Measurements from ENCODE around the gene ADCY2.

Gene ADCY2

DNA sequence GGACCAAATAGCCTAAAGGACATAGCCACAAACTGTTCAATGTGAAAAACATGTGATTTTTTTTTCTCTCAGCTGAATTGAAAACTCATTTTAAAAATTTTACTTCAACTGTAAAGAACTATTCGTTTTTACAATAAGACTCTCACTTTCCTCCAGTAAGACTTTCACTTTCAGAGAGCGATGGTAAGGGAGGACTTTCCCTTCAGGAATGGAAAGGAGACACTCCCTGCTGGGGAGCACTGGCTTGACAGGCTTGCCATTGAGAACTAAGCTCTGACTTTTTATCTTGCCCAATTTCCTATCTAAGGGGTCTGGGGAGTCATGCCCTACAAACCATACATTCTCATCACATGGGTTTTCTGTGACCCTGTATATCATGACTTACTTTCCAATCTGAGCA, 268.3 kb downstream of the ADCY2 start:
- DNase-seq (ENCODE audit: low read depth), result no peak

DNA sequence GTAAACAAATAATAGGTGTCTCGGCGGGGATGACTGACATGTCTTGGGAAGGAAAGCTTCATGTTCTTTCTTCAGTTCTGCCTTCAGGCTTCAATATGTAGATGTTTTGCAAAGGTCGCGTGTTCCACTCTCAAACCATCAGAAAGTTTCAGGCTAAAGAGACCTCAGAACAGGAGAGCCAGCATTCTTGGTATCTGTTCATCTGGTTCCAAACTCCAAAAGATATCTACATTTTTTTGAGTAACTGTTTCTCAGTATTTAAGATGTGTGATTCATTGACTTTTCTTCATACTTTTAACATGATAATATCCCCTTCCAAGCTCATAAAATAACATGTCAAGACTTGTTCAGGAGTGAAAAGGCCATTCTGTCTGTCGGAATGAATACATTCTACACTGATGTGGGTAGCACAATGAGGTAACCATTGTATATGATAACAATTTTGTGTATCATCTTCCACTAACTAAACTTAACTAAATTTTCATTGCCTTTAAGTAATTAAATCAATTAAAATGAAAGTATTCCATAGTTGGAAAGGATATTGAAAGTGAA, 271.4 kb downstream of the ADCY2 start:
- DNase-seq (ENCODE audit: low read depth), result no peak

DNA sequence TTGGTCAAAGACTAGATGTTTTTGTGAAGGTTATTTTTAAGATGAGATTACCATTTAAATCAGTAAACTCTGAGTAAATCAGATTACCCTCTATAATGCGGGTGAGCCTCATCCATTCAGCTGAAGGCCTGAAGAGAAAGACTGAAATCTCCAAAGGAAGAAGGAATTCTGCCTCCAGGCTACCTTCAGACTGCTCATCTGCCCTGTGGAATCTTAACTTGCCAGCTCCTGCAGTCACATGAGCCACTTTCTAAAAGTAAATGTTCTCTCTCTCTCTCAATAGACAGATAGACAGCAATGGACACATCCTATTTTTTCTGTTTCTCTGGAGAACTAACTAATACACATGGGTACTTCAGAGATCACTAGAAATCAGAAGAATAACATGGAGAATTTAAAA, 272.2 kb downstream of the ADCY2 start:
- DNase-seq (ENCODE audit: low read depth), result no peak

DNA sequence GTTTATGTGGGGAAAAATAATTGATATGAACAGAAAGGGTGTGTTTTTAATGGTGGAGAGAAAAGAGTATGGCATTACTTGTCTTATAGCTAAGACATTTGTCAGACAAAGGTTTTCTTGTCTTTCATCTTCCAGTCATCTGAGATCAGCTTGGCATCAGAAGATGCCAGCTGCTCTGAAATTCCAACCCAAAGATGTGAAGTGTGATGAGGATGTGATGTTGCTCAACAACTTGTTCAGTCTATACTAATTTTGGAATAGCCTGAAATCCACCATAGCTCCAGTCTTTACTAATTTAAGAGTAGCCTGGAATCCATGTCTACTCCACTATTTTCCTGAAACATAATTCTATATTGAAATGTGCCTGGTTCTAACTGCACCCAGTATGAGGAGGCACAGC, 272.7 kb downstream of the ADCY2 start:
- no peak for DNase-seq (ENCODE audit: low read depth)

DNA sequence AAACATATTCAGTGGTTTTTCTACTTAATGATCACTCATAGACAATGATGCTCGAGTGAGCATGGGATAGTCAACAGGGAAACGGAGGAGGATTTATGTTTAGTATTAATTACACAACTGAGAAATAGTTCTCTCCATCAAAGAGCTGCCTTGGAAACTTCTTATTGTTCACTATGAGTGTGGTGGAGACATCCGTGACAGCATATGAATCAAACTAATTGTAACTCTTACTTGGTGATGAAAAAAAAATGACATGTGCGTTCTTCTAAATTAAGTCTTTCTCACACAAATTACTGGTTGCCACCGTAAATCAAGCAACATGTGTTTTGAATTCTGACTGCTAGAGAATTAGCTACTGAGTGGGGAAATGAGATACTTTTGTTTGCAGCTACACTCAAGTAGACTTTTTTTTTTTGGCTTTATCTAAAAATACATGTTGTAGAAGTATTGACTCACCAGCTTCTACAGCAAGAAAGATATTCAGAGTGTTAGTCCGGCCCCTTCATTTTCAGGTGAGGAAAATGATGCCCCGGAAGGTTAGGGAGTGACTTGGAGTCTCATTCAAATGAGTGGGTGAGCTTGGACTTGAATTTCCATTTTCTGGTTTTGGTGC, 275.5 kb downstream of the ADCY2 start:
- DNase-seq (ENCODE audit: low read depth), result no peak

DNA sequence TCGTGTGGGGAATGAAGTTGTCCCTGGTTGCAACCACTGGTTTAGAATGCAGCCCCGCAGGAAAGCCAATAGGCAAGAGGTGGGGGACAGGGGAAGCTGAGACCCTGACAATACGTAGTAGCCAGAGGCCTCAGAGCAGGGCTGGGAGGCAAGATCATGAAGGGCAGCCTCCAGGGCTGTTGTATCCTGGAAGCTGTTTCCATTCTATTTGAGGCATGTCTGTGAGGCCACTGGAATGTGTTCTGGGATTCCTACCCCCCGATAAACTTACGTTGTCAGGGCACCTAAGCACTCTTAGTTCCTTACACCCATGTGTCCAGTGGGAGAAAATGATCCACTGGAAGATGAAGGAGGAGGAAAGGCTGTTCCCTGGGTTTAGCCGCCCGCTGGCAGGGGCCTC, 277.7 kb downstream of the ADCY2 start:
- no peak for DNase-seq (ENCODE audit: low read depth)

DNA sequence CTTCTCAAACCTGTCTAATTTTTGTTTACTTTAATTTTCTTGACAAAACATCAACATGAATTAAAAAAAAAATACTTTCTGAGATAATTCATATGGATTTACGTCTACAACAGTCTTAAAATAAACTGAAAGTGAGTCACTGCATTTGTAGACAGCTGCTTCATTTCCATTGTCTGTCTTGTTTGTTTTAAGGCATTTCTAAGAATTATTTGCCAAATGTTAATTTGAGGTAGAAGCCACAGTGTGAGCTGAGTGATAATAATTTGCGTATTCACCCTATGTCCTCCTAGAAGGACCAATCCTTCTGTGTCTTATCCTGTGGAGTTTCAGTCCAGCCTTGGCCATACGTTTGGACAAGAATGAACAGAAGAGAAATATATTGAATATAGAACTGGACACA, 280.5 kb downstream of the ADCY2 start:
- no peak for DNase-seq (ENCODE audit: low read depth)

DNA sequence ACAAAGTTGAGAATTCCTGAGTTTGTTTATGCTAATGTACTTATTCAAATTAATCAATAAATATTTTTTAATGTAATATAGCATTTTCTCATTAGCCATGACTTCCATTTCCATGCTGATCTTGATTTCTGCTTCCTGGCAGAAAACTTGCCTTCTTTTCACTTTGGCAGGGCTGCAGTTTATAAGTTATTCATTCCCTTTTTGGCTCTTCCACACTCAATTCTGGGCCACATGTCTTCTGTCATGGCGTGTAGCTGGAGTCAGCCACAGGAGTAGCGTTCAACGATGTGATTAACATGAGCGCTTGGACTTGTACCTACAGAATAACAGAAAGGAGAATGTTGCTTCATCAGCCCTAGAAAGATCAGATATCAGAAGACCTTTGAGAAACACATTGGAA, 282.1 kb downstream of the ADCY2 start:
- no peak for DNase-seq (ENCODE audit: low read depth)

DNA sequence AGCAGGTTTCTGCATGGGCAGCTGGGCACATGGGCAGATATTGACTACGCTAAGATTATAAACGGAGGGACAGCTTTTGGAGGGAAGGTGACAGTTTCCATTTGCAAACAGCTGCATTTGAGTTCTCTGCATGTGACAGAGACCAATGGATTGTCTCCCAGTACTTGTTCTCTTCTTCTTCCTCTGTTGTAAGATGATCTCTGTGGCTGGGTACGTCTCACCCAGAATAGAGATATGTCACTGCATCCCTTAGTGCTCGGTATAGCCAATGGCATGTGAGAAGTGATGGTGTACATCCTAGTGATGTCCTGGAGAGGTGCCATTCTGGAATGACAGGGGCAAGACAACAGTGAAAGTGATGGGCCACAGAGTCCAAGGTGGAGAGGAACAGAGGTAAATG, 283.7 kb downstream of the ADCY2 start:
- no peak for DNase-seq (ENCODE audit: low read depth)

DNA sequence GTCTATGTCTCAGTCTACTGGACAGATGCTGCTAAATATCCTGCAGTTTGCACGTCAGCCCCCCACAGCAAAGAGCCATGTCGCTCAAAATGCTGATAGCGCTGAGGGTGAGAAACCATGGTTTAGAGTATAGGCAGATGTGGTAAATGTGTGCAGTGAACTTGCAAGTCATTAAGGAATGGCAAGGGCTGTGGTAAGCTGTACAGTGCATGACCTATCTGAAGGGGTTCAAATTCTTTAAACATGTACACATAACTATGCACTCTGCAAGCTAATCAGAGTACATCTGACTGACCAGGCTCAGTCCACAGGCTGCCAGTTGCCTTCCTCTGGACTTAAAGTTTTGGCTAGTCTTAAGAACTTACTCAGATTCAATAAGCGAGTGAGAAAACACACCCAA, 284.3 kb downstream of the ADCY2 start:
- DNase-seq (ENCODE audit: low read depth), result no peak

DNA sequence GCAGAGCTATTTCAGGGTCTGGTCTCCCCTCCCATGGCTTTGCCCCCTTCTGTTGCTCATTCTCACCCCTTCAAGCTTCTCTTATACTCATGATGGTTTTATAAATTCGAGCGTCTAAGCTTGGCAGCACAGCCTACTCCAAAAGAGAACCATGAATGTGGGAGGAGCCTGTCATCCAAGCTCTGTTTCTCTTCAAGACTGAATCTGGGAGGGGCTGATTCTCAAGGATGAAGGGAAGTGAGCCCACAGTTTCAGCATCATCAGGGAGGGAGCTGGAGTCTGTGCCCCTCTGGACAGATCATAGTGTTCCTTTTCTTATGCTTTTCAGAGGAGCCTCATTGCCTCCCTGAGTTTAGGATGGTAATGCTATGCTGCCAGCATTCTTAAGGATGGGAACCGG, 286.4 kb downstream of the ADCY2 start:
- no peak for DNase-seq (ENCODE audit: low read depth)

DNA sequence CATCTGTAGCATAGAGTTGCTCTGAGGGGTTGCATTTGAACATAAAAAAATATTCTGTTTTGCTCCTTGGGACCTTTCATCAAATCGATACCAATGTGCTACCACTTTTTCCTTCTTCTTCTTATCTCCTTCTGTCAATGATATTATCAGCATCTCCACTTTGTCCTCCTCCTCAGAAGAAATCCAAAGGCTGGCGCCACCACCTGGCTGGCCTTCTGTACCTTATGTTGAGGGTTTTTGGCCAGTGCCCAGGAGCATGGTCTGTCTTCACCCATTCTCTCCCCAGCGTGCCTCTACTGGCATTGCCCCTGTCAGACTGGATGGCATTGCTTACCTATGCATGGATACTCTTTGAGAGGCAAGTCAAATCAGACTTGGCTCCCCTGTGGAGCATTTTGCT, 287.8 kb downstream of the ADCY2 start:
- no peak for DNase-seq (ENCODE audit: low read depth)

DNA sequence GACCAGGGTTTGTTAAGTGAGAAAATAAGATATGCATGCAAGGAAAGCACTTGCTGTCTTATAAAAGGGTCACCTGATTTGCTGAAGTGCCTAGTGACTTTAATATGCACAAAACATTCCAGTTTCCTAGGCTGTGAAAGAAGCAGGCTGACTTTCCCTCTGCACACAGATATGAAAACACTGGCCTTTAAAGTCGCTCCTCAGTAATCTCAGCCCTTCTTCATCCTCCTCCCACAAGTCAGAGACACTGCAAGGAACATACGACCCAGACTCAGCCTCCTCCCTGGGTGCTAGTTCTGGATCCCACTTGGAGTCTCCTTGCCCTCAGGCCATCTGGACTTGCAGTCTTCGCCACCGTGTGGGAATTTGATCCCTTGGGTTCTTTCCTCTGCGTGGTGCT, 288.9 kb downstream of the ADCY2 start:
- DNase-seq (ENCODE audit: low read depth), result no peak

DNA sequence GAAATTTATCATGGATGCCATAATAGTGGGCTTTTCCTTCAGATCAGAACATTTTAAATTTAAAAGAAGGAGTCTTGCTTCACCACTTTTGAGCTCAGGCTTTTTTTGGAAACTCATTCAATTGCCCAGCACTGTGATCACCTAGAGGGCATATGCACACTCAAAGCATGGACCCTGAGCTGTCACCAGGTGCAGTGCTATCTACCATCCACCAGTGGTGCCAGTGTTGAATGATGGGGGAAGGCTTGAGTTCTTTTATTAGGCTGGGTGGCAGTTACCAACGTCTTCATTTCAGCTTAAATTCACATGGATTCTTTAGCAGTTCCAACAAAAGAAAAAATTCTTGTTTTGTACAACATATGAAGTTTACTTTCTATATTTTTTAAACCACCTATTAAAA, 290.9 kb downstream of the ADCY2 start:
- DNase-seq (ENCODE audit: low read depth), result no peak

DNA sequence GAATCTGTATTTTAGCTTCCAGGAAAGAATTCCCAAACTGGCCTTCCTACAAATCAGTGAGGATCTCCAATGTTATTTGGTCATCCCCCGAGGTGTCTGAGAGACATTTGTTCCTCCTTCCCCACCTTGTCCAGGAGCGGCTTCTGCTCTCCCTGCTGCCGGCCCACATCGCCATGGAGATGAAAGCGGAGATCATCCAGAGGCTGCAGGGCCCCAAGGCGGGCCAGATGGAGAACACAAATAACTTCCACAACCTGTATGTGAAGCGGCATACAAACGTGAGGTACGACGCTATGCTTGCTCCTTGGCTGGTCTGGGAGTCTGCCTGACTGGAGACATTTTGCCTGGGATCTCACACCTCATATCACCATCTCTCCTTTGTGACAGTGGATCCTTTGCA, 294.6 kb downstream of the ADCY2 start:
- no peak for DNase-seq (ENCODE audit: low read depth)

DNA sequence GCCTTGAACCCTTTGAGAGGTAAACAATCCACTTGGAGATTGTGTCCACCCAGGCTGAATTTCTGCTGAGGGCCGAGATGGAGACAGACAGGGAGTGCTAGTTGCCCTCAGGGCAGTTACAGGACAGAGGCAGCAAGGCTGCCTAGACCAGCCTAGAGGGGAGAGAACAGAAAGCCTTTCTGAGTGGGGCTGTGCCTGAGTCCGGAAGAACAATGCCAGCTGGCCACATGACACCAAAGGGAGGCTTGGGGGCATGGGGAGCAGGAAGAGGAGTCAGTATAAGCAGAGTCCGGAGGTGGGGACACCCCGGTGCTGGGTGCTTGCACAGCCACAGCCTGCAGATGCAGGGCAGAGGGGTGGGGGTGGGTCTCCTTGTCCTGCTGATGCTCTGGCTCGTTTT, 309.3 kb downstream of the ADCY2 start:
- DNase-seq (ENCODE audit: low read depth), result no peak

DNA sequence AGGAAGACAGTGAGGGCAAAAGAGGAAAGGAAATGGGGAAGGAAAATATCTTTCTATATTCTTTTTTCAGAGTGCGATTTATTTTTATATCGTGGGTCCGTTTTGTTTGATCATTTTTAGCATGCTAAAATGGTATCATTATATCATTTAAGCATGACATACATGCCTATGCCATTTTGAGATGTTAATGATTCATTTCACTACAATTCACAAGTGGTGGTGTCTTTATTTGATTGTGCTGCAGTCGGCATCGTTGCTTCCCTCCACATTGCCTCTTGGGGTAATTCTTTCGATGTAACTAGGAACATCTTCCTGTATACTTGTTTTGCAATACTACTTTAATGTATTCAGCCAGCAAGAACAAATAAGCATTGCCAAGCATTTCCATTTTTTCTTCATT, 309.8 kb downstream of the ADCY2 start:
- no peak for DNase-seq (ENCODE audit: low read depth)

DNA sequence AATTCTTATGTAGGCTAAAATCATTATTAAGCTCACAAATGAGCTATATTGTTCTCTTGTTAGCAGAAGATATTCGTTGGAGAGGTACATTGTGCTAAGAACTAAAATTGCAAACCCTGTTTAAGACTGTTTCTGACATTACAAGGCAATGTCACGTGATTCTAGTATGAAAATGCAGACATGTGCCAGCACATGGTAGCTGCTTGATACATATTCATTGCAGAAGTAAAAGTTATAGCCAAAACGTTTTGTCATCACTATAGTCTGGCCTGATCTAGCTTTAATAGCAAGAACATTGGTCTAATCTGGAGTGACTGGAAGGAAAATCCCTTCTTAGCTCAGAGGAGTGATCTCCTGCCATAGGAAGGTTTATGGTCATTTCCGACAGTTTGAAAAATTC, 310.3 kb downstream of the ADCY2 start:
- no peak for DNase-seq (ENCODE audit: low read depth)

DNA sequence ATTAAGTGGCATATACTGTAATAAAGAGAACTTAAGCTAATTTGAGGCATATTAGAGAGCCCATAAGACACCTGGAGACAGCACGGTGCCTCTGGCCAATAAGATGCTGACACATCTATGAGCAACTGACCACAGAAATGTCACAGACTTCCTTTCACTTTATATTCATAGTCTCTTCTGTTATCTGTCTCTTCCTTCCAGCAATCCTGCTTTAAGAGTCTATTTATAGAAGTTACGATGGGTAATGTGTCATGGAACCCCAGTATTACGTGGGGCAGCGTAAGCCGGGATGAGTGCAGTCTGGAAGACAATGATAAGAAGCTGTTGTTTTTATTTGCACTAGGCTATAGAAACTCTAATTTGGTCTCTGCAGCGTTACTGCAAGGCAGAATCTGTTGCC, 318.2 kb downstream of the ADCY2 start:
- DNase-seq (ENCODE audit: low read depth), result no peak

DNA sequence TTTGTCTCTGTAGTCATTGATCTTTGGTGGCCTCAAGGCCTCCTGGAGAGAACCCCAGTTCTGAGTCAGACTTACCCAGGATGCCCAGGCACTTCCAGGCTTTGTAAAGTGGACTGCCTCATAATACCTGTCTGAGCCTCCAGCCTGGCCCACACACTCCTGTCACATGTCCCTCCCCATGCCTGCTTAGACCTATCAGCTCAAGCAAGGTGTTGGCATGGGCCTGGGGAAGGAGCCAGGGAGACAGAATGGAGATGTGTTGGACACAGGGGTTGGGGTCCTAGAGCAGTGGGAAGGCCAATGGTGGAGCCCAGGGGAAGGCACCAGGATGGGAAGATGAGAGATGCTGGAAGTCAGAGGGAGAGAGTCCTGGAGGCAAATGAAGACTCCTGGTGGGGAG, 318.8 kb downstream of the ADCY2 start:
- DNase-seq (ENCODE audit: low read depth), result no peak

DNA sequence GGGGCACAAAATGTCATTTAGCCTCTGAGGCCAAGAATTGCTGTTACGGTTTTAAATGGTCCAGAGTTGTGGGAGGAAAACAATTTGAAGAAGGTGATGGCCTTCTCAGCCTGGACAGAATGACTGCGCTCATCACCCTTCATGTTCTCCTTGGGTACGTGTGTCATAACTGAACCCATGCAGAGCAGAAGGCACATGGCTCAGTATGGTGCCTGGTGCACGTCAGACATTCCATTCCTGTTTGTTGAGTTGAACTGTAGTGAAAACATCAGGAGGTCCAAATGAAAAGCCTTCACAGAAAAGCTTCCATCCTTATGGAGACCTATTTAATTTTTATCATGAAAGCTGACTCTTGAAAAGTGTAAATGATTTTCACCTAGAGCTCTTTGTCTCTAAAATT, 321.8 kb downstream of the ADCY2 start:
- no peak for DNase-seq (ENCODE audit: low read depth)

DNA sequence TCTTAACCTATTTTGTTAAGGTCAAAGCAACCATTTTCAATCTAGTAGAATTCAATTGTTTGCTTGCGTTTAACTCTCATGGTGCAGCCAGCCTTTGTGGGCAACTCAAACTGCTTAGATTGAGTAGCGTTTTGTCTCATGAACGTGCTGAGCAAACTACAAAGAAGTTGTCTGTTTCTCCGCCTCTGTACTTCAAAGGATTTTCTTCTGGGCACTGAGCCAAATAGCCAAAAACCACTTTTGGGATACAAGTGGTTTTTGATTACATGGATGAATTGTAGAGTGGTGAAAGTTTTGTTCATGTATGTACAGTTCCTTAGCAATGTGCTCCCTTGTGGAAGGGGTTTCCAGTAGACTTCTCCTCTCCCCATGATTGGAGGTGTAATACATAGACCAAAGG, 332.1 kb downstream of the ADCY2 start:
- DNase-seq (ENCODE audit: low read depth), result no peak

DNA sequence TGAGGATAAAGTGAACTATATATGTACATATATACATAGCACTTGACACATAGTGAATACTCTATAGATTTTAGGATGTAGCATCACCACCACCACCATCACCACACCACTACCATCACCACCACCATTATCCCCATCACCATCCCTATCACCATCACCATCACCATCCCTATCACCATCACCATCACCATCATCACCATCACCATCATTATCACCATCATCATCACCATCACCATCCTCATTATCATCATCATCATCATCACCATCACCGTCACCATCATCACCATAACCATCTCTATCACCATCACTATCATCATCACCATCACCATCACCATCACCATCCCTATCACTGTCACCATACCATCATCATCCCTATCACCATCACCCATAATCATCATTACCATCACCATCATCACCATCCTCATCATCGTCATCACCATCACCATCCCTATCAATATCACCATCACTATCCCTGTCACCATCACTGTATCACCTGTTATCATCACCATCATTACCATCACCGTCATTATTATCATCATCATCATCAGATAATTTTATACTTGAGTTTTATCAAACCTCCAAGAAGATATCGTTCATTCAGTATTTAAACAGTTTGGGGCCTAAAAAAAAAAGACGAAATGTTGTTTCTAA, 345.6 kb downstream of the ADCY2 start:
- no peak for DNase-seq (ENCODE audit: low read depth)

DNA sequence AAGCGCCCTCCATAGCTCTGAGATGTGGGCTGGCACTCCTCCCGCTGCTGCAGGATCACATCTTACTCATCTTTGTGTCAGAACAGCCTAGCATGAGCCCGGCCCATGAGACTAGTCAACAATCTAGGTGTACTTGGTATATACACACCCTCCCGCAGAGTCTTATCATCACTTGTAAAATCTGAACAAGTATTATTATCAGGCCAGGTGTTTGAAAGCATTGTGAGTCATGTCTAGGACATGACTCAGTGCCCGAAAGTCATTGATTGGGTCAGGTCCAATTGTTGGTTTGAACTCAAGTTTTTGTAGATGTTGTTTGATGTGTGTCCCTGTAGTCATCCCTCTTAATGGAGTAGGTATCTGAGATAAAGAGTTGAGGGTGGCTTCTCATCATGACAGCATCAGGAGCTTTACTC, 346.3 kb downstream of the ADCY2 start:
- no peak for DNase-seq (ENCODE audit: low read depth)

Measured in HS-5 (cell line).